GM21825 (cell line): Measurements from ENCODE around the gene LDLRAD4.

Experiments
- ATAC-seq: cut with Tn5 transposase; IDR thresholded peaks from one replicate; pipeline ENCODE4 v1.9.1; 2021; ENCODE audit warnings: mild to moderate bottlenecking, moderate library complexity; ENCODE audit not compliant: unreplicated experiment

Gene LDLRAD4

DNA sequence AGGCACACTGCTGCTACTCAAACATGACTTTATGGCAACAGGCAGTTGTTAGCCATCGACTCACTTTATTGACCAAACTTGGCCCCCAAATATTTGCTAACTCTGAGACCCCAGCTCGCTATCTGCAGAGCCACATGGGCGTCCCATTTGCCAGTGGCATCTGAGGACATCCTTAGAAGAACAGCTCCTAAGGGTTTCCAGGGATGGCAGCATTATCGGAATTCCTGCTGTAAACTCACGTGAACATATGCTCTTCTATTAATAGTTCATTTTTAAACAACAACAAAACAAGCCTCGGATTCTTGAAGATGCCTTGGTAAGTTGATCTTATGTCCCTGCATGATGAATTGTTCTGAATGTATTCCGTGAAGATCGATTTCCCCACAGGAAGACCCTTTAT is 181.0 kb downstream of the LDLRAD4 start:
- no peak for ATAC-seq

DNA sequence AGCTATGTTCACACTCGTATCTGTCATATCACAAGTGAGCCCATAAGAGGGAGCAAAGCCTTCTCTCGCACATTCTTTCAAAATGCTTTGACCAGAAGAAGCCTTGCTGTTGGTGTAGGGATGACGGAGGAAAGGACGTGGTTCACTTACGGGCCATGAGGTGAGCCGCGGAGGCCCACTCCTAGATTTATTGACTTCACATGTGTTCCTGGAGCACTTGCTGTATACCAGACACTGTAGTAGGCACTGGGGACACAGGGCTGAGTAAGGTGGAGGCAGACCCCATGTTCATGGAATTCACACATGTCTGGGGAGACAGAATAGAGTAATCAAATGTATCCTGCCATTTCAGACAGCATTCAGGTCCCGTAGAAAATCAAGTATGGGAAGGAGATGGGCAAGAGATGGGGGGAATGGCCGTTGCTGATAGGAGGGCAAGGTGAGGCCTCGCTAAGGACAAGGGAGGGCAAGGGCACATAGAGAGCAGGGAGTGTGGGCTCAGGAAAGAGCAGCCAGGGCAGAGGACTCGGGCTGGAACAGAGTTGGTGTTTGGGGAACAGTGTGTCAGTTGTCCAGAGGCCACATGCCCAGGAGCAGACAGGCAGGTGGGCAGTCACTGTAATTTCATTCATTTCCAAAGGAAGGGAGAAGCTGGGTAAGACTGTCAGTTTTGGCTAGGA is 182.2 kb downstream of the LDLRAD4 start:
- no peak for ATAC-seq

GRCh38 chr18:13401404-13401803 is 182.8 kb downstream of the LDLRAD4 start:
- no peak for ATAC-seq

GRCh38 chr18:13401826-13402225 is 183.3 kb downstream of the LDLRAD4 start:
- no peak for ATAC-seq

GRCh38 chr18:13403786-13404549 is 185.4 kb downstream of the LDLRAD4 start:
- no peak for ATAC-seq

DNA sequence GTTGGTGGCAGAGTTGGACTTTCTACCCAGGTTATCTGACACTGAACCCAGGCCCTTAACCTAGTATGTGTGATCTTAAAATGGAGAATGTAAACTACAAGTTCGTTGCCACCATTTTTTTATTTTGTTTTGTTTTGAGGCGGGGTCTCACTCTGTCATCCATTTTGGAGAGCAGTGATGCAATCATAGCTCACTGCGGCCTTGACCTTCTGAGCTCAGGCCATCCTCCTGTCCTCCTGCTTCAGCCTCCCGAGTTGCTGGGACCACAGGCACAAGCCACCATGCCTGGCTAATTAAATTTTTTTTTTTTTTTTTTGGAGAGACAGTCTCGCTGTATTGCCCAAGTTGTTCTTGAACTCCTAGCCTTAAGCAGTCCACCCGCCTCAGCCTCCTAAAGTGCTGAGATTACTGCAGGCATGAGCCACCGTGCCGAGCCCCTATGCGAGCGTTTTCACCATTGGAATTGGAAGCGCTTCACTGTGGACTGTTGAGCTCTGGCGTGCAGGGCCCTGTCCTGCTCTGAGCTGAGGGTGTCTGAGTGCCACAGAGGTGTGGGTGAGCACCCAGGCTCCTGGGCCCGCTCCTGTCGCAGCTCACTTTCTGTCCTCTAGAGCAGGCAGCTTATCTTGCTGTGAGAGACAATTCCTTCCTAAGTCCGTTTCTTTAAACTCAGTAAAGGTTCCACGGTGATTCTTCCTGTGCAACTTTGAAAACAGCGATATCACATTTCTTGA is 186.9 kb downstream of the LDLRAD4 start:
- no peak for ATAC-seq

GRCh38 chr18:13406049-13406615 is 187.6 kb downstream of the LDLRAD4 start:
- ATAC-seq: no peak

DNA sequence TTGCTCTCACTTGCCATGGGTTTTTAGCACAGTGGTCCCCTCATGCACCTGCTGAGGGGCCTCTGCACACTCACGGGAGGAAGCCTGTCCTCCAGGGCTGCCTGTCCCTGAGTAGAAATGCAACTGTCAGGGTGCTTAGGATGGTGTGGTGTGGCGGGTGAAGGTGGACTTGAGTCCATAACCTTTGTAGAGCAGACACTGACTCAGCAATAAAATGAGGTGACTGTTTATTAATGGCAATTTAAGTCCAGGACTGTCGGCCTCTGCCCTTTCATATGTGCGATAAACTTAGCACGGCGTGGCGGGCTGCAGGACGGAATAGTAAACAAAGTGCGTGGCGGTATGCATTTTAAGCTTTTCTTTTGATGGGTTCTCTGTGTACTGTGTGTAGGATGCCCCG is 188.2 kb downstream of the LDLRAD4 start:
- ATAC-seq: no peak

GRCh38 chr18:13407484-13407883 is 188.9 kb downstream of the LDLRAD4 start:
- no peak for ATAC-seq

DNA sequence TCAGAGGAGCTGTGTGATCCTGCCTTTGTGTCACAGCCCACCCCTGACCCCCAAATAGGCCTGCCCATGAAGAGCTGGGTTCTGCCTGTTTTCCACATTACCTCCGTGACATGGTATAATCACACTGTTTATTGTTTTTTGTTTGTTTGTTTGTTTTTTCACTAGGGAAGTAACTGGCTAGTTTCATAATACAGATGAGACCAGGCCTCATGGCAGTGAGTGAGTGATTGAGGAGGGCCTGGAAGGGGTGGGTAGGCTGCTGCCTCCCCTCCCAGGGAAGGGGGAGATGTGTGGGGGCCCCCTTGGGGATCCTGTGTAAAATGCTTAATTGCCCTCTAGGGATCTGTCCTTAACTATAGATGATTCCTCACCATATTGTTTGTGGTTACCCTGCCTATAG is 190.5 kb downstream of the LDLRAD4 start:
- no peak for ATAC-seq

GRCh38 chr18:13409997-13410396 is 191.4 kb downstream of the LDLRAD4 start:
- no peak for ATAC-seq

- ATAC-seq: no peak
Observed at GRCh38 chr18:13410471-13410870, 191.9 kb downstream of the LDLRAD4 start.

- no peak for ATAC-seq
Observed at GRCh38 chr18:13412017-13412416, 193.5 kb downstream of the LDLRAD4 start.

- ATAC-seq: no peak
Observed at GRCh38 chr18:13412901-13413300, 194.3 kb downstream of the LDLRAD4 start.

DNA sequence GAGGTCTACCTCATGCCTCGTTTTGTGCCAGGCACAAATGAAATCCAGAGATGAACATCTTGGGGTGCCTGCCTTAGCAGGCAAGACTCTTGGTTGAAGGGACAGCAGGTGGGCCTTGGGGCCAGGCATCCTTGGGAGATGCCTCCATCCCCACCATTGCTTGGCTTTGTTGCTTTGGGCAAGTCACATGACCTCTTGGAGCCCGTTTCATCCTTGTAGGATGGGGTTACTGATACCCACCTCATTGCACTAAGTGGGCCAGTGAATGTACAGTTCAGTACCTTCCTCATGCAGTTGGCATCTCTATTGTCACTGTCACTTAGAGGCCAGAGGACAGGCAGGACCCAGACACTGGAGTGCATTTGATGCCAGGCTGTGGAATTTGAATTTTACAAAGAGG is 195.5 kb downstream of the LDLRAD4 start:
- ATAC-seq: no peak

- no peak for ATAC-seq
Observed at GRCh38 chr18:13414521-13414920, 196.0 kb downstream of the LDLRAD4 start.

DNA sequence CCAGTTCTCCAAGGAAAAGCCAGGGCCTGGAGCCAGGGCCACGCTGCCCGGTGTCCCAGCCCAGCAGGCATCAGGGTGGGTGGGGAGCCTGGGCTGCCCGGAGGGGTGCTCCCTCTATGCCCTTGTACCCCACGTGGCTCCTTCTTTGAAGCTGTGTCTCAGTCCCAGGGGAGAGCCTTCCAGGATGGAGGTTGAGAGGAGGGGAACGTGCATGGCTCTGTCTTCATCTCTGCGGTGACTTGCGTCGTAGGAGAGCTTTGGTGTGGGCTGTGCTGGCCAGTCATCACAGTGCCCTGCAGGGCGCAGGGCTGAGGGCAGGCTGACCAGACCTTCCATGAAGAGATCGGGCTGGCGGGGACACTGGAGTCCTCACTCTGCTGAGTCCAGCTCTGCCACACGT is 197.2 kb downstream of the LDLRAD4 start:
- ATAC-seq: no peak

DNA sequence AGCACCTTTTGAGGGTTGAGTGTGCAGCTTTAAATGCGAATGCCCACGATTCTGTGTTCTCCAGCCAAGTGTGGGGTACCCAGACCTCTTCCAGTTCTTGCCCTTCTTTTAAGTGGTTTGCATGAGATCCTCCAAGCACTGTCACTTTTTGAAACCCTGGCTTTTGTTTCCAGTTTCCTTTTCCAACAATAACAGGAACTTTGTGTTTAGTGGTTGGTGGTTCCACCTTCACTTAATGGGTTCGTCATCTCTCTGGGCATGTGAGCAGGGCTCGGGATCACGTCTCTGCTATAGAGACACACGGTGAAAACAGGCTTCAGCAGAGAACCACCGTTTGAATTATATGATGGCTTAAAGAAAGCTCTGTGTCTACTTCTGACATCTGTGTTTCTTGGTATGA is 197.6 kb downstream of the LDLRAD4 start:
- no peak for ATAC-seq

DNA sequence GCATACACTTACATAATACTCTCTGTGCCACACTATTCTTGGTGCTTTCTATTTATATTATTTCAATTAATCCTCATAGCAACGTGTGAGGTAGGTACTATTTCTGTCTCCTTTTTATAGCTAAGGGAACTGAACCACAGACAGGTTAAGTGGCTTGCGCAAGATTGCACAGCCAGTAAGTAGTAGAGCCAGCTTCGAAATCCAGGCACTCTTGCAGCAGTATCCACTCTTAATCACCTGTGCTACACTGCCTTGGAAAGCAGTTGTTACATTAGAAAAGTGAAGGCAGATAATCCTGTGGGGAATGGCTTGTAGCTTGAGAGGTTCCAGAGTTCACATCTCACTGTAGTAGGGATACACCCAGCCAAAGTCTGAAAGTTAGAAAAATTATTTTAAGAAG is 198.3 kb downstream of the LDLRAD4 start:
- ATAC-seq: no peak

- no peak for ATAC-seq
Observed at GRCh38 chr18:13418013-13418710, 199.6 kb downstream of the LDLRAD4 start.
